Measurements from ENCODE around the gene EPHB2. TPM values are rescaled to one million over a fixed set of nuclear protein-coding genes. Genes with fewer than 3 reads are reported as not detected.

EPHB2 gene
- total RNA-seq = 29.1 and 32.1 TPM in 2 replicates

DNA sequence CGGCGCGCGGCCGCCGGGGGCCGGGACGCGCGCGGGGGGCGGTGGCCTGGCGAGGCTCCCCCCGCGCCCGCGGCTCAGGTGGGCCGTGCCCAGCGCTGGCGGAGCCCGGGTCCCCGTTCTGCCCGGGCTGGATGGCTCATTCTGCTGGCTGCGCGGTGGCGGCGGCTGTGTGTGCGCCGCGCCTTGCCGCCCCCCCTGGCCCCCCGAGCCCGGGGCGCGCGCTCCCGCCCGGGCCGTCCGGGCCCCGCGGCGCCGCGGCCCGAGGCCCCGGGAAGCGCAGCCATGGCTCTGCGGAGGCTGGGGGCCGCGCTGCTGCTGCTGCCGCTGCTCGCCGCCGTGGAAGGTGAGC, at the start of gene EPHB2:
EPHB2 (plus strand) TSS at position 139 of the 349 bp plus-strand sequence; CDS start at position 283, 144 bp downstream.

Other genes starting within 250 kb of the EPHB2 start
- not detected in 2 replicates for gene EPHA8, start 147.3 kb upstream of the EPHB2 start, total RNA-seq
- gene C1QA, start 74.2 kb upstream of the EPHB2 start, total RNA-seq = not detected in 2 replicates
- not detected in 2 replicates for gene C1QC, start 67.2 kb upstream of the EPHB2 start, total RNA-seq
- not detected in 2 replicates for gene C1QB, start 57.6 kb upstream of the EPHB2 start, total RNA-seq